ENCODE measurements around the gene ADCY3. TPM values are rescaled to one million over a fixed set of nuclear protein-coding genes. Genes with fewer than 3 reads are reported as not detected.

The ADCY3 gene
- total RNA-seq, 1 experiment from 2014 or later = 50.3 TPM

DNA sequence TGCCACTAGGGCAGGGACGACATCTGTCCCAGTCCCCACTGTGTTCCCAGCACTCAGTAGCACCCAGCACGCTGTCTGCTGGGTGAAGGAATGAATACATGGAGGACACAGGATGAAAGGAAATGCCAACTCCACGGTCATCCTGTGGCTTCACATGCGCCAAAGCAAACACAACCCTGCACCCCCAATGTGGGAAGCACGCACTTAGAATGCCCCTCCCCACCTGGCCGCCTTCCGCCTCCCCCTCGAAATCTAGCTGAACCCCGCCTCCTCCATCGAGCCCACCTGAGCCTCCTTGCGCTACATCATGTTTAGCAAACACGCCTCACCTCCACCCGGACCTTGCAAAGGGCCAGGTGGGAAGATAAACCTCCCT, 33.9 kb downstream of the ADCY3 start:
- BruUV-seq (replicated peaks) = no TSS peak
- H3K36me3 Mint-ChIP-seq (ENCODE audit: insufficient read depth, unreplicated experiment) = no peaks in the 10 kb centered on the region
- intact Hi-C loops (cut with micrococcal nuclease) = no loop called here
- CTCF ChIA-PET = no interaction called here
- H3K4me1 Mint-ChIP-seq (ENCODE audit: insufficient read depth, unreplicated experiment) = peaks cover 22% of the 10 kb centered on the region
- TF ChIP-seq, protein P1, sequence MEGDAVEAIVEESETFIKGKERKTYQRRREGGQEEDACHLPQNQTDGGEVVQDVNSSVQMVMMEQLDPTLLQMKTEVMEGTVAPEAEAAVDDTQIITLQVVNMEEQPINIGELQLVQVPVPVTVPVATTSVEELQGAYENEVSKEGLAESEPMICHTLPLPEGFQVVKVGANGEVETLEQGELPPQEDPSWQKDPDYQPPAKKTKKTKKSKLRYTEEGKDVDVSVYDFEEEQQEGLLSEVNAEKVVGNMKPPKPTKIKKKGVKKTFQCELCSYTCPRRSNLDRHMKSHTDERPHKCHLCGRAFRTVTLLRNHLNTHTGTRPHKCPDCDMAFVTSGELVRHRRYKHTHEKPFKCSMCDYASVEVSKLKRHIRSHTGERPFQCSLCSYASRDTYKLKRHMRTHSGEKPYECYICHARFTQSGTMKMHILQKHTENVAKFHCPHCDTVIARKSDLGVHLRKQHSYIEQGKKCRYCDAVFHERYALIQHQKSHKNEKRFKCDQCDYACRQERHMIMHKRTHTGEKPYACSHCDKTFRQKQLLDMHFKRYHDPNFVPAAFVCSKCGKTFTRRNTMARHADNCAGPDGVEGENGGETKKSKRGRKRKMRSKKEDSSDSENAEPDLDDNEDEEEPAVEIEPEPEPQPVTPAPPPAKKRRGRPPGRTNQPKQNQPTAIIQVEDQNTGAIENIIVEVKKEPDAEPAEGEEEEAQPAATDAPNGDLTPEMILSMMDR (IDR thresholded peaks at IDR 0.05; ENCODE audit: unreplicated experiment) = no peak
- no peaks in the 10 kb centered on the region for H3K9me3 Mint-ChIP-seq (ENCODE audit: unreplicated experiment)
- no peaks in the 10 kb centered on the region for H3K27me3 Mint-ChIP-seq (ENCODE audit: insufficient read depth, unreplicated experiment)
- H3K27ac Mint-ChIP-seq (ENCODE audit: low read depth, unreplicated experiment) = peak overlapping the region; percentile 35
- POLR2A ChIA-PET = no interaction called here
- no peak for DNase-seq (ENCODE audit: unreplicated experiment)
- H3K4me3 Mint-ChIP-seq (ENCODE audit: unreplicated experiment) = no peak overlapping the region

DNA sequence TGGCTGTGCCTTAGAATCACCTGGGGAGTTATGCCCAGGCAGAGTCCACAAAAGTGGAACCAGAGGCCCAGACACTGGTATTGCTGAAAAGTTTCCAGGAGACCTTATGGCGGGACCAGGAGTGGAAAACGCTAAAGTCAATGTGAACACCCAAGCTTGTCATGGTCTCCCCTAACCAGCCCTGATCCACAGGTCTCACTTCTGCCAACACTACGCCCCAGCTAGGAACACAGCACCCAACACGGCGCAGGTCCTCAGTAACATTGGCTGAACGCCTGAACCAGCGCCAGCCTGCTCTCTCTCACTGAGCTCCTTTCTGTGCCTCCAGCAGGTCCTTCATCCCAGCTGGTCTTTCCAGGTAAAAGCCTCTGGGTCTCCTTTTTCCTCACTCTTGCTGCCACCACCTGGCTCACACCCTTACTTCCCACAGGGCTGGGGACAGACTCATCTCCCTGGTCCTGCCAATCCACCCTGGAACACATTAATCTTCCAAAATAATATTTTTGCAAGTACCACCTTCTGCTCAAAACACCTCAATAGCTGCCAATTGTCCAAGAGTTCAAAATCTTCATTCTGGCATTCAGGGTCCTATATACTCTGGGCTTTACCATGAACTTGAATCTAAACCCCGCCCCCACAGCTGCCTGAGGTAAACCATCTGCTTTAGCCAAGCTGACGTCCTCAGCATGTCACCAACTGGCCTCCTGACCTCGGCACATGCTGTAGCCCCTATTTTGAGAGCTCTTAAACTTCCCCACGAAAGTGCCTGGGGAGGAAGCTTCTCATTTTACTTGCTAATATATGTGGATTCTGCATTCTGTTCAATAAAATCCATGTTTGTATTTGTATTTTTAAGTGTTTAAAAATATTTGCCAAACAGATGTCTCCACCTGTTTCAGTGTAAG, 34.6 kb downstream of the ADCY3 start:
- ChIA-PET POLR2A (no interaction called here), CTCF (interaction anchor here (0.6 kb wide), 2 partner anchors 55 to 628 kb away, joined by 3 to 4 read pairs; no protein-coding TSS in a partner anchor)
- Mint-ChIP-seq H3K4me1 (ENCODE audit: insufficient read depth, unreplicated experiment) (peaks cover 26% of the 10 kb centered on the region), H3K9me3 (ENCODE audit: unreplicated experiment) (no peaks in the 10 kb centered on the region), H3K4me3 (ENCODE audit: unreplicated experiment) (no peak overlapping the region), H3K27ac (ENCODE audit: low read depth, unreplicated experiment) (peak overlapping the region; percentile 87), H3K27me3 (ENCODE audit: insufficient read depth, unreplicated experiment) (no peaks in the 10 kb centered on the region), H3K36me3 (ENCODE audit: insufficient read depth, unreplicated experiment) (no peaks in the 10 kb centered on the region)
- BruUV-seq (replicated peaks) = no TSS peak
- DNase-seq (ENCODE audit: unreplicated experiment) = no peak
- TF ChIP-seq, protein P1 (IDR thresholded peaks at IDR 0.05; ENCODE audit: unreplicated experiment) = no peak
- intact Hi-C loops (cut with micrococcal nuclease) = no loop called here

DNA sequence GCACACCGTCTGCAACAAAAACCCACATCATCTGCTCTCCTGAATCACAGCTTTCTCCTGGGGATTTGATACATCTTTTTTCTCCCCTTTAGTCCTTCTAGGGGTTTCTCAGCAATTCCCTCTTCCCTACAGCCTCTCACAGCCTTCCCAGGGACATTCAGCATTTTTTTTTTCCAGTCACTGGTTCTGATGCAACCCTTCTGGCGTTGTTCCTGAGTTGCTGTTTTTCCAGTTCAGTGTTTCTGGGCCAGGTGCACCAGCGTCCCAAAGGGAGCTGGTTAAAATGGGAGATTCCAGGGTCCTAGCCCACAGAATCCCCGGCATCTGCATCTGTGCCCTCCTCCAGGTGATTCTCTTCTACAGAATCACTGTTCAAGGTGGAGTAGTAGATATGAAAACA, 36.1 kb downstream of the ADCY3 start:
- TF ChIP-seq, protein P1 (IDR thresholded peaks at IDR 0.05; ENCODE audit: unreplicated experiment) = no peak
- Mint-ChIP-seq H3K36me3 (ENCODE audit: insufficient read depth, unreplicated experiment) (peaks cover 6% of the 10 kb centered on the region), H3K4me1 (ENCODE audit: insufficient read depth, unreplicated experiment) (peaks cover 26% of the 10 kb centered on the region), H3K4me3 (ENCODE audit: unreplicated experiment) (no peak overlapping the region), H3K27ac (ENCODE audit: low read depth, unreplicated experiment) (peak overlapping the region; percentile 25), H3K27me3 (ENCODE audit: insufficient read depth, unreplicated experiment) (no peaks in the 10 kb centered on the region), H3K9me3 (ENCODE audit: unreplicated experiment) (no peaks in the 10 kb centered on the region)
- BruUV-seq (replicated peaks) = no TSS peak
- DNase-seq (ENCODE audit: unreplicated experiment) = peak; percentile 66
- POLR2A ChIA-PET = interaction anchor here (0.9 kb wide), 1 partner anchor 35 kb away, joined by 4 read pairs; the partner anchor contains the start of gene ADCY3
- intact Hi-C loops (cut with micrococcal nuclease) = no loop called here
- CTCF ChIA-PET = no interaction called here

DNA sequence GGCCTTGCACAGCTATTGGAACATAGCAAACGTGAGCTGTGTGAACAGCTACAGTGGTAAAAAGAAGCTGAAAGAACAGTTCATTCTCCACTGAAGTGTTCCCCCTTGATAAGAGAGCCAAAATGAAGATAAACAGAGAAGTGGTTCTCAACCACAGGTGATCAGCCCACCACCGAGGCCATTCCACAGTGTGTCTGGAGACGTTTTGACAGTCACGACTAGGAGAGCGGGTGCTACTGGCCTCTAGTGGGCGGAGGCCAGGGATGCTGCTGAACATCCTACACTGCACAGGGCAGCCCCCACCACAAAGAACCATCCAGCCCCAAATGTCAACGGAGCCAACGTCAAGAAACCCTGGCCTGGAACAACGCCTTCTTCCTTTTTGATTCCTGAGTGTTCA, 38.4 kb downstream of the ADCY3 start:
- H3K4me1 Mint-ChIP-seq (ENCODE audit: insufficient read depth, unreplicated experiment) = peaks cover 26% of the 10 kb centered on the region
- TF ChIP-seq, protein P1 (IDR thresholded peaks at IDR 0.05; ENCODE audit: unreplicated experiment) = no peak
- peaks cover 6% of the 10 kb centered on the region for H3K36me3 Mint-ChIP-seq (ENCODE audit: insufficient read depth, unreplicated experiment)
- CTCF ChIA-PET = interaction anchor here (0.6 to 0.7 kb wide), 3 partner anchors 247 to 481 kb away, joined by 3 read pairs; no protein-coding TSS in a partner anchor
- BruUV-seq (replicated peaks) = no TSS peak
- intact Hi-C loops (cut with micrococcal nuclease) = no loop called here
- DNase-seq (ENCODE audit: unreplicated experiment) = no peak
- no peak overlapping the region for H3K4me3 Mint-ChIP-seq (ENCODE audit: unreplicated experiment)
- no peaks in the 10 kb centered on the region for H3K9me3 Mint-ChIP-seq (ENCODE audit: unreplicated experiment)
- no peaks in the 10 kb centered on the region for H3K27me3 Mint-ChIP-seq (ENCODE audit: insufficient read depth, unreplicated experiment)
- POLR2A ChIA-PET = no interaction called here
- H3K27ac Mint-ChIP-seq (ENCODE audit: low read depth, unreplicated experiment) = no peak overlapping the region
